IMR-90 (cell line): ENCODE measurements around the gene CFAP298. TPM values are rescaled to one million over a fixed set of nuclear protein-coding genes. Genes with fewer than 3 reads are reported as not detected.

ENCODE experiments used
- ATAC-seq: fragments of 200-7000 bp; cut with Tn5 transposase; 2 replicates; pipeline ENCODE4 v1.9.1; 2020; ENCODE audit warnings: low read depth, mild to moderate bottlenecking, moderate library complexity
- BruUV-seq: library from RNA; stranded (reverse); fragments of 400-500 nt; replicated peaks from 2 replicates; lab custom pipeline; 2021; lab: Mats Ljungman, UMichigan
- CTCF ChIA-PET: fragments of 300-600 bp; formaldehyde crosslinking; extraction: SDS; loops from one replicate; lab custom pipeline; 2021; ENCODE audit warnings: antibody characterized with exemption; lab: Yijun Ruan, JAX
- POLR2A ChIA-PET: fragments of 300-600 bp; sonication (Branson Sonifier 250); formaldehyde crosslinking; loops from one replicate; lab custom pipeline; 2022; ENCODE audit warnings: antibody characterized with exemption; ENCODE audit not compliant: unreplicated experiment; lab: Charles Lee
- DNase-seq: peaks from one replicate; pipeline ENCODE4 v3.0.0; 2013
- H2AFZ ChIP-seq: replicated peaks from 2 replicates; pipeline ENCODE3; 2013; ENCODE audit warnings: low read length, mild to moderate bottlenecking; ENCODE audit not compliant: poor library complexity
- H2AK5ac ChIP-seq: 2 replicates; pipeline ENCODE4 v1.6.1; 2013; ENCODE audit warnings: low read depth, low read length, inconsistent platforms
- H2AK9ac ChIP-seq: replicated peaks from 2 replicates; pipeline ENCODE3; 2013; ENCODE audit warnings: mild to moderate bottlenecking, low read depth, low read length, moderate library complexity; ENCODE audit not compliant: poor library complexity
- H2BK120ac ChIP-seq: 2 replicates; pipeline ENCODE4 v1.6.1; 2013; ENCODE audit warnings: low read depth, low read length, inconsistent platforms
- H2BK15ac ChIP-seq: 3 replicates; pipeline ENCODE4 v1.6.1; 2013; ENCODE audit warnings: low read depth, low read length, inconsistent platforms
- H2BK20ac ChIP-seq: 2 replicates; pipeline ENCODE4 v1.6.1; 2013; ENCODE audit warnings: low read depth, mild to moderate bottlenecking, inconsistent platforms, low read length, moderate library complexity
- H2BK5ac ChIP-seq: 2 replicates; pipeline ENCODE4 v1.6.1; 2013; ENCODE audit warnings: mild to moderate bottlenecking, low read depth, low read length, inconsistent platforms; ENCODE audit not compliant: poor library complexity, severe bottlenecking
- H3K14ac ChIP-seq: replicated peaks from 2 replicates; pipeline ENCODE4 v1.6.1; 2013; ENCODE audit warnings: low read depth, low read length, inconsistent platforms
- H3K18ac ChIP-seq: 2 replicates; pipeline ENCODE4 v1.6.1; 2013; ENCODE audit warnings: low read depth, low read length, control low read depth
- H3K23ac ChIP-seq: 2 replicates; pipeline ENCODE4 v1.6.1; 2013; ENCODE audit warnings: low read depth, low read length, inconsistent platforms
- H3K27ac ChIP-seq: 2 replicates; pipeline ENCODE4 v1.5.1; 2013; ENCODE audit warnings: mild to moderate bottlenecking, control low read depth, low read length; ENCODE audit not compliant: insufficient read depth
- H3K27me3 ChIP-seq: 2 replicates; pipeline ENCODE4 v1.6.1; 2013; ENCODE audit warnings: low read length; ENCODE audit not compliant: control insufficient read depth, insufficient read depth
- H3K36me3 ChIP-seq: 2 replicates; pipeline ENCODE4 v1.6.1; 2013; ENCODE audit warnings: low read length, mixed read lengths; ENCODE audit not compliant: control insufficient read depth, insufficient read depth
- H3K4ac ChIP-seq: 2 replicates; pipeline ENCODE4 v1.6.1; 2013; ENCODE audit warnings: low read depth, low read length, inconsistent platforms
- H3K4me1 ChIP-seq: 2 replicates; pipeline ENCODE4 v1.6.1; 2013; ENCODE audit warnings: low read length, mixed read lengths; ENCODE audit not compliant: control insufficient read depth, insufficient read depth
- H3K4me2 ChIP-seq: 2 replicates; pipeline ENCODE4 v1.6.1; 2013; ENCODE audit warnings: low read depth, mild to moderate bottlenecking, control low read depth, low read length, moderate library complexity
- H3K4me3 ChIP-seq: 2 replicates; pipeline ENCODE4 v1.5.1; 2013; ENCODE audit warnings: low read depth, mild to moderate bottlenecking, control low read depth, low read length, moderate library complexity; ENCODE audit not compliant: insufficient read depth
- H3K56ac ChIP-seq: 2 replicates; pipeline ENCODE4 v1.6.1; 2013; ENCODE audit warnings: low read length, inconsistent platforms; ENCODE audit not compliant: insufficient read depth; ENCODE audit errors: extremely low read depth
- H3K79me1 ChIP-seq, 2 experiments: 2 replicates each; pipeline ENCODE4 v1.6.1; 2013; ENCODE audit warnings: low read length in 2 of 2, inconsistent platforms in 1 of 2, low read depth in 1 of 2
- H3K9ac ChIP-seq: 2 replicates; pipeline ENCODE4 v1.6.1; 2013; ENCODE audit warnings: low read depth, low read length, control low read depth
- H3K9me1 ChIP-seq: 2 replicates; pipeline ENCODE4 v1.6.1; 2013; ENCODE audit warnings: low read length, inconsistent platforms; ENCODE audit not compliant: insufficient read depth
- H3K9me3 ChIP-seq: 2 replicates; pipeline ENCODE4 v1.6.1; 2013; ENCODE audit warnings: low read length; ENCODE audit not compliant: control insufficient read depth, insufficient read depth
- H4K20me1 ChIP-seq: 2 replicates; pipeline ENCODE4 v1.6.1; 2013; ENCODE audit warnings: low read length, inconsistent platforms; ENCODE audit not compliant: insufficient read depth
- H4K5ac ChIP-seq: 2 replicates; pipeline ENCODE4 v1.6.1; 2013; ENCODE audit warnings: mild to moderate bottlenecking, low read depth, low read length, control low read depth
- H4K8ac ChIP-seq, 2 experiments: 2 replicates each; pipeline ENCODE4 v1.6.1; 2013; ENCODE audit warnings: low read depth in 2 of 2, low read length in 2 of 2, control low read depth in 1 of 2, inconsistent platforms in 1 of 2
- H4K91ac ChIP-seq: 2 replicates; pipeline ENCODE4 v1.6.1; 2013; ENCODE audit warnings: low read depth, low read length, inconsistent platforms; ENCODE audit not compliant: insufficient read depth
- BHLHE40 ChIP-seq: fragments of 150-350 bp; IDR thresholded peaks from 2 replicates; pipeline ENCODE4 v1.6.1; 2016; ENCODE audit warnings: mild to moderate bottlenecking, low read depth, low read length
- FOS ChIP-seq: fragments of 150-350 bp; IDR thresholded peaks from 2 replicates; pipeline ENCODE4 v1.6.1; 2016; ENCODE audit warnings: low read depth, low read length
- MAZ ChIP-seq: IDR thresholded peaks from 2 replicates; pipeline ENCODE4 v1.6.1; 2012; ENCODE audit warnings: low read depth, mild to moderate bottlenecking, low read length, improper control_type of control experiment, moderate library complexity, borderline replicate concordance
- MXI1 ChIP-seq: IDR thresholded peaks from 2 replicates; pipeline ENCODE4 v1.6.1; 2012; ENCODE audit warnings: low read depth, mild to moderate bottlenecking, low read length, moderate library complexity, borderline replicate concordance
- RCOR1 ChIP-seq: IDR thresholded peaks from 2 replicates; pipeline ENCODE4 v1.6.1; 2012; ENCODE audit warnings: mild to moderate bottlenecking, low read length, improper control_type of control experiment; ENCODE audit not compliant: insufficient replicate concordance
- USF2 ChIP-seq: fragments of 150-350 bp; IDR thresholded peaks from 2 replicates; pipeline ENCODE4 v1.6.1; 2017; ENCODE audit warnings: mild to moderate bottlenecking, antibody characterized with exemption, low read length, low read depth
- WGBS, 2 experiments: methylation state at CpG; one replicate each; pipeline versions ENCODE4 v1.1.5 to v1.1.7; 2013; ENCODE audit warnings: missing lambda C conversion rate in 2 of 2; ENCODE audit not compliant: insufficient read length in 1 of 2; ENCODE audit errors: extremely low coverage in 2 of 2; 5-methylcytosine and 5-hydroxymethylcytosine counted together
- dilution Hi-C: fragments of 300-500 bp; cut with HindIII; formaldehyde crosslinking; loops from one replicate; pipeline ENCODE4 v1.14.3; 2018; ENCODE audit warnings: low sequenced_read_pairs; ENCODE audit not compliant: unreplicated experiment
- in situ Hi-C: fragments of 300-500 bp; cut with MboI; formaldehyde crosslinking; loops from 3 replicates; pipeline ENCODE4 v1.14.3; 2019; ENCODE audit warnings: low sequenced_read_pairs, inconsistent platforms, mixed read lengths
- intact Hi-C: fragments of 100-400 bp; cut with micrococcal nuclease; formaldehyde crosslinking; loops from 2 replicates; pipeline ENCODE4 v1.10.0; 2022
- polyA plus RNA-seq, 3 experiments: library from polyadenylated mRNA; depleted of rRNA; stranded (reverse); fragments of >200 nt; gene quantifications; 2 replicates each; pipeline ENCODE4 v1.2.3, GENCODE V29; 2012; ENCODE audit warnings: low replicate concordance in 1 of 3
- total RNA-seq: library from RNA; depleted of rRNA; stranded (reverse); fragments of >200 nt; gene quantifications from 2 replicates; pipeline ENCODE4 v1.2.3, GENCODE V29; 2012

Gene CFAP298
- total and polyA plus RNA-seq, 2 of the 4 experiments (the other 2 are of a cell fraction) = 8.1 to 25.7 TPM

GRCh38 chr21:32576011-32576410 lies 36.2 kb downstream of the CFAP298 start:
- Histone ChIP-seq H2AFZ (no peak overlapping the region), H3K27ac (no peak overlapping the region), H3K9ac (no peak overlapping the region), H4K91ac (no peak overlapping the region), H3K23ac (no peak overlapping the region), H4K8ac (no peak overlapping the region), H2BK120ac (no peak overlapping the region), H3K79me1 (no peaks in the 10 kb centered on the region), H3K4me2 (no peak overlapping the region), H4K5ac (no peak overlapping the region), H3K9me3 (no peaks in the 10 kb centered on the region), H3K4ac (no peak overlapping the region), H3K36me3 (no peaks in the 10 kb centered on the region), H4K20me1 (no peaks in the 10 kb centered on the region), H3K18ac (no peak overlapping the region), H3K14ac (no peak overlapping the region), H3K4me1 (no peaks in the 10 kb centered on the region), H2AK5ac (no peak overlapping the region), H2BK15ac (no peak overlapping the region), H2AK9ac (no peak overlapping the region), H3K4me3 (no peak overlapping the region), H3K27me3 (peaks cover 39% of the 10 kb centered on the region), H2BK20ac (no peak overlapping the region), H3K56ac (no peak overlapping the region), H3K9me1 (no peaks in the 10 kb centered on the region), H2BK5ac (no peak overlapping the region)
- no TSS peak for BruUV-seq
- ATAC-seq (no peak), DNase-seq (no peak)
- dilution Hi-C loops (no loop called here), intact Hi-C loops (no loop called here), in situ Hi-C loops (no loop called here)
- ChIA-PET POLR2A (no interaction called here), CTCF (interaction anchor here (1.0 kb wide), 1 partner anchor 25 kb away, joined by 4 read pairs; no protein-coding TSS in a partner anchor)
- 96% methylated on average over 8 of the region's 11 CpGs; no CpG with 5 or more reads in 1 of the 2 experiments for WGBS, 2 experiments
- no peak for TF ChIP-seq MXI1
- TF ChIP-seq BHLHE40 = no peak
- TF ChIP-seq USF2 = no peak
- no peak for TF ChIP-seq RCOR1
- TF ChIP-seq FOS = no peak
- TF ChIP-seq MAZ = no peak
